Stimulated activated CD8-positive, alpha-beta memory T cell treated with anti-CD3 and anti-CD28 coated beads, Interleukin-15, amount 100 ng/mL, for 48 hours (primary cell): ENCODE data around the gene TLCD2.
"Not testable (repeated sequence)": the region's sequence is repeated elsewhere in the genome, so short reads cannot be mapped to it uniquely, and the experiment has no call there.

Experiments used
- DNase-seq, 2 donors: peaks; one replicate each; pipeline ENCODE4 v3.0.0-alpha.2; 2020; ENCODE audit warnings: low read depth in 2 of 2

Gene TLCD2

DNA sequence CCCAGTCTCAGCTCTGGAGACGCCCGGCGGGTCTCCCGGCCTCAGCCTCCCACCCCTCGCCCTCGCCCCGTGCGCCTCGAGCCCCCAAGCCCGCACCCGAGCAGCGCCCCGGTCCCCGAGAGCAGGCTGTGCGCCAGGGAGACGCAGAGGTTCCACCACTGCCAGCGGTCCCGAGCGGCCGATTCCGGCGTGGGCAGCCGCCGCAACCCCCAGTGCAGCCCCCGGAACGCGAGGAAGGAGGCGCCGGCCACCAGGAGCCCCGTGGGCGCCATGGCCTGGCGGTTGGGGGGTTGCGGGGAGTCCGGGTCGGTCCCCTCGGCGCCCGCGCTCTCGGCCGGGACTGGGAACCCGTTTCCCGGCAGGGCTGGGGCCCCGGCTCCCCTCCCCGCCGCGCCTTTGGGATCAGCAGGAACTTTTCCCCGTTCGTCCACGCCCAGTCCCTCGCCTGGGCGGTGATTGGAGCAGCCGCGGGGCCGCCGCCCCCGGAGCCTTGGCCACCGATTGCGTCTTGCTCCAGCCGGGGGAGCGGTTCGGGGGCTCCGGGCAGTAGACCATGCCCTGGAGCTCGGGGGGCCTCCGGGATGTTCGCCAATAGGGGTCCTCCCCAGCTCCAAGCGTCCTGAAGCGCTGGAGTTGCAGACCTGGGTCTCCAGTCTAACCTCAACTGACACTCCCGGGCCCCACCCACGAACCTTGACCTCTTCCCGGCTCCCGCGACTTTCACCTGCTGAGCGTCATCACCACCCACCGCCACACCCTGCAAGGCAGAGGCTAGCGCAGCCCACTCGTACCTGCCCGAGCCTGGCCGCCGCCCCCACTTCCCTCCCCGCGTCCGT is at the start of gene TLCD2:
Gene TLCD2, minus strand, starts transcription at position 407 of the 836 bp plus-strand sequence. Its CDS starts 135 bp downstream, at position 272.
- DNase-seq: no peak

DNA sequence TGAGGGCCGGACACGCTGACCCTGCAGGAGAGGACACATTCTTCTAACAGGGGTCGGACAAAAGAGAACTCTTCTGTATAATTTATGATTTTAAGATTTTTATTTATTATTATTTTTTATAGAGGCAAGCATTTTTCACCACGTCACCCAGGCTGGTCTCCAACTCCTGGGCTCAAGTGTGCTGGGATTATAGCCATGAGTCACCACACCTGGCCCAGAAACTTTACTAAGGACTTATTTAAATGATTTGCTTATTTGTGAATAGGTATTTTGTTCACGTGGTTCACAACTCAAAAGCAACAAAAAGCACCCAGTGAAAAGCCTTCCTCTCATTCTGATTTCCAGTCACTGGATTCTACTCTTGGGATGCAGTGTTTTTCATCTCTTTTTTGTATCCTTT is 49.4 kb upstream of the TLCD2 start:
- DNase-seq: no peak

- no peak for DNase-seq
These were observed 48.6 kb upstream of the TLCD2 start for GRCh38 chr17:1758807-1759206.

- DNase-seq: no peak
These were observed 45.7 kb upstream of the TLCD2 start for GRCh38 chr17:1755827-1756262.

GRCh38 chr17:1755252-1755826 is 45.2 kb upstream of the TLCD2 start:
- no peak for DNase-seq

- DNase-seq: no peak
These were observed 44.4 kb upstream of the TLCD2 start for GRCh38 chr17:1754430-1755112.

DNA sequence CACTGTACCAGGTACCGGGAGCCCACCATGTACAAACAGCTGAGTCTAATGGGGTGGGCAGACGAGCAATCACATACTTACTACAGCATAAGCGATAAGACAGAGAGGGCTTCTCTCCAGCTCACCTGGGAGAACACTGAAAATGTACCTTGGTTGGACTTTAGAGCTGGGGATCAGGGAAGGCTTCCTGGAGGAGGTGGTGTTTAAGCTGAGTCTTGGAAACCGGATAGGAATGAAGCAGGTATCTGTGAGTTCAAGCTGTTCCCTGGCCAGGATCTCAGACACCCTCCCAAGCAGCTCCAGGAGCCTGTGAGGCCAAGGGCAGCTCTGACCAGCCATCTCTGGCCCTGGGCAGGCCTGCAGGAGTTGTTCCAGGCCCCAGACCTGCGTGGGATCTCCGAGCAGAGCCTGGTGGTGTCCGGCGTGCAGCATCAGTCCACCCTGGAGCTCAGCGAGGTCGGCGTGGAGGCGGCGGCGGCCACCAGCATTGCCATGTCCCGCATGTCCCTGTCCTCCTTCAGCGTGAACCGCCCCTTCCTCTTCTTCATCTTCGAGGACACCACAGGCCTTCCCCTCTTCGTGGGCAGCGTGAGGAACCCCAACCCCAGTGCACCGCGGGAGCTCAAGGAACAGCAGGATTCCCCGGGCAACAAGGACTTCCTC is 43.7 kb upstream of the TLCD2 start:
- DNase-seq: no peak

GRCh38 chr17:1752425-1753262 is 42.5 kb upstream of the TLCD2 start:
- DNase-seq: no peak

GRCh38 chr17:1750628-1751027 is 40.5 kb upstream of the TLCD2 start:
- no peak for DNase-seq

- no peak for DNase-seq
These were observed 36.9 kb upstream of the TLCD2 start for GRCh38 chr17:1746975-1747543.

- no peak for DNase-seq
These were observed 35.4 kb upstream of the TLCD2 start for GRCh38 chr17:1745513-1746020.

DNA sequence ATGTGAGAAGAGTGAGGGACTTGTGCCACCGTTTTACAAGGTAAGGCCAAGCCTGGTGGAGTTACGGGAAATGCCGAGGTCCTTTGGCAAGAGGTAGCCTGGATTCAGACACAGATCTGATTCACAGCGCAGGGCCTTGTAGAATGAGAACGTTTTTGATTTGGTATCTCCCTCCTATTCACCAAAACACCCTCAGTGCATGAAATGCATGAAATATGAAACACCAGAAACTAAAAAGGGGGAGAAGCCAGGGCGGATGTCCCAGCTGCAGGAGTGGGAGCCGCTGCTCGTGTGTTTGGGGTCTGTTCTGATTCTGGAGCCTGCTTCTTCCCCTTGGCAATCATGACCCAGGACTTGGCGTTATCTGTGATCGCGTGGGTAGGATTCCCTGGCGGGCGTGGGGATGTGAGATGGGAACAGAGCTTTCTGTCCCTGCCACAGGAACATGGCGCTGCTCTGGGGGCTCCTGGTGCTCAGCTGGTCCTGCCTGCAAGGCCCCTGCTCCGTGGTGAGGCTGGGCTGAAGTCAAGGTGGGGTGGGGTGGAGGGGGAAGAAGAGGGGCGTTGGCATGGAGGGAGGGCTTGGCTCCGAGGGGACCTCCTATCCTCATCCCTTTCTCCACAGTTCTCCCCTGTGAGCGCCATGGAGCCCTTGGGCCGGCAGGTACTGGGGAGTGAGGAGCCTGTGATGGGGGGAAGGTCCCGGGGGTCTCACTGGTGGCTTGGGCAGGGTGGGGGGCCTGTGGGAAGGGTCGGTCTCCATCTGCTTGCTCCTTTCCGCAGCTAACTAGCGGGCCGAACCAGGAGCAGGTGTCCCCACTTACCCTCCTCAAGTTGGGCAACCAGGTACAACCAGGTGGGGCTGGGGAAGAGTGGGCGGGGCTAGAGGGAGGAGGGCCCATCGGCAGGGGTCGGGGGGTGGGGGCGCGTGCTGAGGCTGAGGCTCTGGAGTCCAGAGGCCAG is 34.7 kb upstream of the TLCD2 start:
- DNase-seq: no peak

DNA sequence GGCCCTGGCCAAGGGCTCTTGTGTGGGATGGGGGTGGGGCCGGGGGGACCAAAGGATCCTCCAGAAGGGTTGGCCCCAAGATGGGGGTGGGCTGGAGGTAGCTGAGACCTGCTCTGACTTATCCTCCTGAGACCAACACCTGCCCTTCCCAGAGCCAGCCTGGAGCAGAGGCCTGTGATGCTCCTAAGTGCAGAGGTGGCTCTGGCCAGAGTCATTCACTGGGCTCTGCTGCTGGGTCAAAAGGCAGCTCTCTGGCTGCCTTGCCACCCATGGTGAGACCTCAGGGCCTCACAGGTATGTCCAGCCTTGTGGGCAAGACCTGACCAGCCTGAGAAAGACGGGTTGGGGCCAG is 32.9 kb upstream of the TLCD2 start:
- DNase-seq: no peak

DNA sequence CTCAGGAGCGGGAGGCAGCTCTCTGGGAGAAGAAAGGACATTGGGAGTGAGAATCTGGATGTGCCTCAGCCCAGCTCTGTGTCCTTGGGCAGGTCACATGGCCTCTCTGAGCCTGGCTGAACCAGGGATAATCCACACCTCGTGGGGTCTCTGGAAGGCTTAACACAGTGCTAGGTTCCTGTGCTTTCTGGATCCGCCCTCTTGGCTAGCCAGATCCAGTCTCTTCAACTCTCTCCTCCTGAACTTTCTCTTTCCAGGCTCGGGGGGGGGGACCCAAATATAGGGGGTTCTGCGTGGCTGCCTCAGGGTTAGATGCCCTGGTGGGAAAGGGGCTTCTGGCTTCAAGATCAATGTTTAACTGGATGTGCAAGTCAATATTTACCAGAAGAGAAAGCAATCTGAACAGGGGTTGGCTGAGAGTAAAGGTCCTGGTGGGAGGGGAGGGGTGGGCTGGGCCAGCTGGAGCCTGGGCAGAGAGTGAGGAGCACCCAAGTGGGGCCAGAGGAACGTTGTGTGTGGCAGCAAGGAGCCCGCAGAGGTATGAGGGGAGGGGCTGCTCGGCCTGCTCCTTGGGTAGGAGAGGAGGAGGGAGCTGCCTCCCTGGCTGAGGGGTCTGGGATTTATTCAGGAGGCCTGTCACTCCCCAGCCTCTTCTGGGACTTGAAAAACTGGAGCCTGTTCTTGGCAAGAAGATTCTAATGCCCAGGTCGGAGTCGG is 32.4 kb upstream of the TLCD2 start, which contains the start of gene SERPINF2:
Gene SERPINF2, plus strand, starts transcription at position 501 of the 717 bp plus-strand sequence. CDS start 2,125 bp downstream, outside the sequence.
- no peak for DNase-seq

- DNase-seq: not testable (repeated sequence)
These were observed 31.7 kb upstream of the TLCD2 start for GRCh38 chr17:1741899-1742298.

DNA sequence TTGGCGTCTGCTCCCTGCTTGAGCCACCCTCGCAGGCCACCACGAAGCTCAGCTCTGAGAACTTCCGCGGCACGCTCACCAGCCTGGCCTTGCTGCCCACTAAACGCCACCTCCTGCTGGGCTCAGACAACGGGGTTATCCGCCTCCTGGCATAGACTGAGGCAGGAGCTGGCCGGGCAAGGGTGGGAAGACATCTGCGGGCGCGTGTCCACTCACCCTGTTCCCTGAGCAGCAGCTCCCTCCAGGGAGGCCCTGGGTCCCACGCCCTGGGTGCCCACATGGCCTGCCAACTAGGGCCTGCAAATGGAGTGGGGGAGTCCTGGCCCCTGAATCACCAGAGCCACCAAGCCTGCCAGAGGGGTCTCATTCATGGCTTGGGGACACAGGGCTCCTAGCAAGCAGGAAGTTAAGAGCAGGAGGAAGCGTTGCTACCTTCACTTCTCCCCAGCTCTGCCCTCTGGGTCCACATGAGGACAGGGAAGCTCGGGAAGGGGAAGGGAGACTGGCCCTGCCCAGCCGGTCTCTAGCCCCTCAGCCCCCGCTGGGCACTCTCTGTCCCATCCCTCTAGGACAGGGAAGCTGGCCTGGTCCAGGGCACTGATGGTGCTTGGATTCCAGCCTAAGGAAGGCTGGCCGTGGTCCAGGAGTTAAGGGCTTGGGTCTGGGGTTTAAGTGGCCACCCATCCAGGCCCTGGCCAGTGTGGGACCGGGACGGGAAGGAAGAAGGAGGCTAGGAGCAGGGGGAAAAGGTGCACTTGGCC is 27.5 kb upstream of the TLCD2 start:
- no peak for DNase-seq

- peak in 1 of 2 donors; percentile 34 for DNase-seq
These were observed 26.4 kb upstream of the TLCD2 start for GRCh38 chr17:1736348-1737281.
